ENCODE data around the gene DUSP2.
"Not testable (repeated sequence)": the region's sequence is repeated elsewhere in the genome, so short reads cannot be mapped to it uniquely, and the experiment has no call there.

DUSP2 gene

DNA sequence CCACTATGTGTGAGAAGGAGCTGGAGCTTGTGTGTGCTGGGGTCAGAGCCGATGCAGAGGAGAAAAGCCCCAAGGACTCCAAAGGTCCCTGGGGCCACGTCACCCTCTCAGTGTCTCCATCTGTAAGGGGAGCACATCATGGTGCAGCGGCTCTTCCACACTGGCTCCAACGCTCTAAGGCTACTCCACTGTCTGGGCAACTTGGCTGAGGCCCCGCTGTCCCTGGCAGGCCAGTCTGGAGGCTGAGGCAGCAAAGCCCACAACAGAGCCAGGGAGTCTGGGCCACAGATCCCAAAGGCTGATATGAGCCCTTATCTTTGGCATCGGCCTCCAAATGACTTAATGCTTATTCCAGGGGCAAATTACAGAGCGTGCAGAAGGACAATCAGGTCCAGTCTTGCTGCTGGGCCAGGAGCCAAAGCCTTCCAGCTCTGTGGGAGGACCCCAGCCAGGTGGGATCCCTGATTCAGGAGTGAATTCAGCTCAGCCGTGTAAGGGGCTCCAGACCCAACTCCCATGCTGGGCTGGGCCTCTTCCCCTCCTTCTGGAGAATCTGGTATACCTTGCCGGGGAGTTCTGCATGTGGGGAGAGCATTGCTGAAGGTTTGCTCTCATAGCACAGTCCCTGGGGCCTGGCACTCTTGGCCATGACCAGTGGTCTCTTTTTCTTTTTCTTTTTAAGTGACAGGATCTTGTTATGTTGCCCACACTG lies 1.8 kb upstream of the DUSP2 start:
- DNase-seq, result no peak

DNA sequence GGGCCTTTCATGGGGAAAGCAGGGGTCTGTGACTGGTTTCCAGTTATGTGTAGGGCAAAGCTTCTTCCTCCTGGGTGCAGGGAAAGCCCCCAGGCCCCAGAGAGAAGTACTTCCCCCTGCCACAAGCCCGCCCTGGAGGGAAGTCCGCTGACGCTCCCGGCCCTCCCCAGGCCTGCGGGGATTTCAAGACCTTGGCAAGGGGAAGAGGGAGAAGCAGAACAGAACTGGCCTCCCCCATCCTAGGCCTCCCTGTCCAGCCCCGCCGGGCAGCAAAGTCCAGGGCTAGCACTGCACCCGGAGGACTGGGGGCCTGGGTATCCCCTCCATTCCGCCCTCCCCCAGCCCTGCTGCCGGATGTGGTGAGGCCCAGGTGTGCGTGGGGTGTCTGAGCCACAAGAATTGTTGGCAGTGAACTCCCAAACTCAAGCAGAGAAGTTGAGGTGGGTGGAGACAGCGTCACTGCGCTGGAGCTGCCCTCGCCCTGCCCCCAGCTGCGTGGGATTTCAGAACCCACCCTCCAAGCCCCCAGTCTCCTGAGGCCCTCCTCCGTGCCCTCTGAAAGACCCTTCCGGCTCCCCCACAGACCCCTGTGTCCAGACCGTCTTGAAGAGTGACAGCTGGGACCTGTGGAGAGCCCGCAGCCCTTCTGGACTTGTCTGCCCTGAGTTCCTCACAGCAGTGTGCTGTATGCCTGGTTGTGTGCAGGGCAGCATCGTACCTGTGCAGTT lies 1.1 kb upstream of the DUSP2 start:
- no peak for DNase-seq

DNA sequence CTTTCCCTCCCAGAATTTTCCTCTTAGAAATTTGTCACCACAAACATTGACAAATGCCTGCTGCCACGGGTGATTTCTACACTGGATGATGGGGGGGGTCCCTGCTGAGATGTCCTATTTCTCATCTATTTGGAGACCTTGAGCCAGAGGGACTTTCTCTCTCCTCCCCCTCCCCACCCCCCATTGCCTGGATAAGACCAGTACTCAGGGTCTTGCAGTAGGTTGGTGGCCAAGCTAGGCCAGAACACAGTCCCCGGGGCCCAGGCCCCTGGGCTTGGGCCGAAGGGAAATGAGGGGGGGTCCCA lies 560 bp upstream of the DUSP2 start:
- DNase-seq, result no peak

DNA sequence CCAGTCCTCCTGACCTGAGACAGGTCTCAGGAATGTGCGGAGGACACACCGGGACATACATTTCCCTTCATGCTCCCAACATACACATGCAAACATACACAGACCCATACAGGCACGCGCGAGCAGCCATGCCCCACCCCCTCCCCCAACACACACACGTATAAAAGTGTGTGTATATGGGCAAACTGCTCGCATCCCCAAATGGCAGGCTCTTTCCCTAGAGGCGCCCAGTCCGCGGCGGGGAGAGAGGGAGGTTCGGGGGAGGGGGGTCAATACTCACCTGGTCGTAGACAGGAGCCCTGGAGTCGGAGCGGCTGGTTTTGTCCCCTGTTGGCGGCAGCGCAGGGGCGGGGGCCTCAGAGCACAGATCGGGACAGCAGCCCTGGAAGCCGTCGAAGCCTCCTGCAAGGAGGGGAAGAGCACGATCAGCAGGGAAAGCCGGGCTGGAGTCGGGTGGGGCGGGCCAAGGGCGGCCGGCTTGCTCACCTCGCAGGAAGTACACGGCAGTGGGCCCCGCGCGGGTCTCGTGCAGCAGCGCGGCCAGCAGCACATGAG lies 682 bp downstream of the DUSP2 start:
- peak; percentile 68 for DNase-seq

DNA sequence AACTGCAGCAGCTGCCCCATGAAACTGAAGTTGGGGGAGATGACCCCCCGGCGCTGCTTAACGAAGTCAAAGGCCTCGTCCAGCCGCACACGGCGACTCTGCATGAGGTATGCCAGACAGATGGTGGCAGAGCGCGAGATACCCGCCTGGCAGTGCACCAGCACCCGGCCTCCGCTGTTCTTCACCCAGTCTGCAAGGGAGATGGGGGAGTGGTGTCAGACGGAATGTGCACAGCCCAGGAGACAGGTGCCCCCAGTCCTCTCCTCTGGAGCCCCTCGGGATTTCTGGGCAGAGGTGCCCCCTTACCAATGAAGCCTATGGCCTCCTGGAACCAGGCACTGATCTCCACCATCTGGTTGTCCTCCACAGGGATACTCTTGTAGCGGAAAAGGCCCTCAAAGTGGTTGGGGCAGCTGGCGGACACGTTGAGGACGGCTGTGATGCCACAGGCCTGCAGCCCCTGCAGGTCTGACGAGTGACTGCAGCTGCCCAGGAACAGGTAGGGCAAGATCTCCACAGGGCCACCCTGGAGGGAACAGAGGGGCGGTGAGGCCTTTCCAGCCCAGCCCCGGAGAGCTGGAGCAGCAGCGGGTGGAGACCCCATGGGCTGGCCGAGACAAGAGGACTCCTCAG lies 1.3 kb downstream of the DUSP2 start:
- no peak for DNase-seq

DNA sequence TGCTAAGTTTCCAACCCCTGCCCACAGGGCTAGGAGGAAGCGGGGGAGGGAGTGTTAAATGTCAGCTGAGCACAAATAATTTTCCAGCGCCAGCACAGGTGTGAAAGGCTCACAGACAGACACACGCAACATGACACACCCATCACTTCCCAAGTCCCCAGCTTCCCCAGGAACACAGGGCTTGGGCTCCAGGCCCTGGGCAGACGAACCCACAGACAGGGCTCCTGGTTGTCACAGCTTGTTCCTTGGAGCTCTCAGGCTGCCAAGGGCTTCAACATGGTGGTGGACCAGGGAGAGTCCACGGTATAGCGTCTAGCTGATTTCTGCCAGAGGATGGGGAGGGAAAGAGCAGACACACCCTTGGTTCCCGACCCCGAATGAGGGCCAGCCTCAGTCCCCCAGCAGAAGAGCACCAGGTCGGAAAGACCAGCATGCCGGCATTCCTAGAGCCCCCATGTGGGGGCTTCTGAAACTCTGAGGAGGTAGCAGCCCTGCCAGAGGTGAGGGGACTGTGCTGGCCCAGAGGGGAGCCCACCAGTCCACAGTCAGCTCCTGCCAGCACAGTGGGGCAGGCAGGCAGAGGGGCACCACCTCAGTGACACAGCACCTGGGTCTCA lies 1.9 kb downstream of the DUSP2 start:
- DNase-seq, result no peak

DNA sequence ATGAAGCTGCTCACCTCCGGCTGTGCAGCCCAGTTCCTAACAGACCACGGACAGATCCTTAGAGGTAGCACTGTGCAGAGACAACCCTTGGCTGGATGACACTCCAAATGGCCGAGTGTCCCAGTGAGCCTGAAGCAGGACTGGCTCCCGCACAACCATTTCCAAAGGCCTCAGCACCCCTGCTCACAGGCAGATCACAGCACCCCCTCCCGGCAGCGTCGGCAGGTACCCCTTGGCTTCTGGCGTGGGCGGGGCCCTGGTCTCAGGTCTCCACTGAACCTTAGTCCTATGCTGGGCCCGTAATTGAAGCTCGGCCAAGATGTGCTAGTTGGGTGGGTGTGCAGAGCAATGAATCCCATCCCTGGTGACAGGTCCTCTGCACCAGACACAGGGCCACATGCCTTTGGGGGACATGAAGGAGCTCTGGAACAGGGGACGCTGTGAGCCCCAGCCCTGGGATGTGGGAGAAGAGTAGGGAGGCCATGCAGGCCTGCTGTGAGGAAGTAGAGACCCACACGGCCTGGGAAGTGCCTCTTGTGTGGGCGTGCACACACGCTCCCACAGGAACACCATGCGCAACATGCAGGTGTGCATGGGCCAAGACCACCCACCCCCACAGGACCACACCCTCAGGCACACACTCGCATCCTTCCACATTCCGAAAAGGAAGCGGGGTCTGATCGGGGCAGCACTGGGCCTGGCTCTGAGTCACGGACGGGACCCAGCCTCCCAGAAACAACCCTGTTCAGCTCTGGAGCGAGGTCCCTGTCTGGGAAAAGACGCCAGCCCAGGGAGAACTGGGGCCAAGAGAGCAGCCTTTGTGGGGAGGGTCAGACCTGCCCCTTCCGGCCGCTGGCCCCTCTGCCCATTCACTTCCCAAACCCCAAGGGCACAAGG lies 2.8 kb downstream of the DUSP2 start:
- DNase-seq, result no peak

DNA sequence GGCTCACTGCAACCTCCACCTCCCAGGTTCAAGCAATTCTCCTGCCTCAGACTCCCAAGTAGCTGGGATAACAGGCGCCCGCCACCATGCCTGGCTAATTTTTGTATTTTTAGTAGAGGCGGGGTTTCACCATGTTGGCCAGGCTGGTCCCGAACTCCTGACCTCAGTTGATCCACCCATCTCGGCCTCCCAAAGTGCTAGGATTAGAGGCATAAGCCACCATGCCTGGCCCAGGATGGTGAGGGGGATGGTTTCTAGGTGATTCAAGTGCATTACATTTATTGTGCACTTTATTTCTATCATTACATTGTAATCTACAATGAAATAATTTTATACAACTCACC lies 3.6 kb downstream of the DUSP2 start:
- DNase-seq, result not testable (repeated sequence)

DNA sequence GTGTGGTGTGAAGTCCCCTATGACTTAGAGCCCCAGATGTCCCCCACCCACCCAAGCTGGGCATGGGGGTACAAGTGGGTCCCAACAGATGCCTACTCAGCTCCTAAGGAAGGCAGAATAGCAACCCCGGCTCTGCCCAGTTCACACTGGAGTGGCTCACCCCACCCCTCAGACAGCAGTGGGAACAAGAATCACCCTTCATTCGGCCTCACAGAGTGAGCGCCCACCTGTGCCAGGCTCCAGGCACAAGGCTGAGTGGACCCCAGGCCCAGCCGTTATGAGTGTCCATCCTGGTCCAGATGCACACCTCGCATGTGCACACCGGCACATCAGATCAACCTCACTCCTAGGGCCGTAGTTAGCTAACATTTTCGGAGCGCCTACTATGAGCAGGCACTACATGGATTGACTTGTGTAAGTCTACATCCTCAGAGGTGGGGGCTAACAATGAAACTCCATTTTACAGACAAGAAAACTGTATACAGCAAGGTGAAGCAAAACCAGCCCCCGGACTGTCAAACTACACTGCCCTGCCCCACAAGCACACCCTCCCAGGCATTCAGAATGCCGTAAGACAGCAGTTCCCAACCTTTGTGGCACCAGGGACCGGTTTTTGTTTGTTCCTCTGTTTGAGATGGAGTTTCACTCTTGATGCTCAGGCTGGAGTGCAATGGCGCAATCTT lies 4.2 kb downstream of the DUSP2 start:
- no peak for DNase-seq

DNA sequence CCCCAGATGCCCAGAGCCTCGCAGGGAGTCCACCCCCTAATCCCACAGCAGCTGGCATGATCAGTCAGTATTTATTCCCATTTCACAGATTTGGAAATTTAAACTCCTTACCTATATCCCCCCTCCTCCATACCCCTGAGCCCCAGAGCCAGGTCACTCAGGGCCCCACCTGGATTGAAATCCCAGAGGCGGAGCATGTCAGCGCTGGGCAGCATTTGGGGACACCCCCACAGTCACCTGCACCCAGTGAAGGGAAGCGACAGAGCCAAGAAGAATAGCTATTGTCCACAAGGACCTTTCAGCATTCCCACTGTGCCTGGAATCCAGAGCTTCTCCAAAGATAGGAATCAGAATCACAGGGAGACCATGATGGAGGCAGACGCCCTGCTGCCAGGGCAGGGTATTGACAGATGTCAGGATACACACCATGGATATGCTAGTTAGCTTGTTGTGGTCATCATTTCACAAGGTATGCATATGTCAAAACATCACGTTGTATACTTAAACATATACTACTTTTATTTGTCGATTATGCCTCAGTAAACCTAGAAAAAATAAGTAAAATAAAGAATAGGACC lies 6.0 kb downstream of the DUSP2 start:
- DNase-seq, result no peak

DNA sequence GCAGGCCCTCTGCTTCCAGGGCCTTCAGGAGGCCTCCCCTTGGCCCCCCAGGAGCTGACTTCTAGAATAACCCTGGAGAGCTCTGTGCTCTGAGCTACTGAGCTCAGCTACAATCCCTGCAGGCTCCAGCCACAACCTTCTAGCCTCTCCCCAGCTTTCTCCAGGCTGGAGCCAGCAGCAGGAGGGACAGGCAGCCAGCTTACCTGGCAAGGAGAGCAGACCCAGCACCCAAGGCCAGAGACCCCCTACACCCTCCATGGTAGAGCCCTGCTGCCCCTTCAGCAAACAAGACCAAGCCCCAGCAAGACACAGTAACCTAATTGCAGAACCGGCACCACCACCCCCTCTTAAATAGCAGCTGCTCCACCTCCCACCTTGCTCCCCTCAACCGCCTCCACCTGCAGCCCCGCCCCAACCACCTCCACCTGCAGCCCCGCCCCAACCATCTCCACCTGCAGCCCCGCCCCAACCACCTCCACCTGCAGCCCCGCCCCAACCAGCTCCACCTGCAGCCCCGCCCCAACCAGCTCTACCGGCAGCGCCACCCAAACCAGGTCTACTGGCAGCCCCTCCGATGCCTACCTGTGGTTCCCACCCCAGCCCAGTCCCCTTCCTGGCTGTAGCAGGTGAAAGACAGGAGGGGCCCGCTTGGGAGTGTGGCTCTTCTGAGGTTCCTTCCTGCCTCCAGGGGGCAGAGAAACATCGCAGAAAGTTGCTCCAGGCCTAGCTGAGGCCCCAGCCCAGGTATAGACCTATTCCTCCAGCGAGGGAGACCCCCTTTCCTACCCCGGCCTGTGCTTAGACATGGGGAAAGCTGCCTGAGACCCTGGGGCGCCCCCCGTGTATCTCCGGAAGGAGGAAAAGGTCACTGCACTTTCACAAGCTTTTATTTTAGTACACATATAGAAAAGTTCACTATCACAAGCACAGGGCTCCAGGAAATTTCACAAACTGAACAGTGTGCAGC lies 6.8 kb downstream of the DUSP2 start, which contains the start of gene ASTL:
Gene ASTL (minus strand): TSS at position 324 of the 967 bp plus-strand sequence. CDS start 66 bp downstream, at position 258.
- no peak for DNase-seq

DNA sequence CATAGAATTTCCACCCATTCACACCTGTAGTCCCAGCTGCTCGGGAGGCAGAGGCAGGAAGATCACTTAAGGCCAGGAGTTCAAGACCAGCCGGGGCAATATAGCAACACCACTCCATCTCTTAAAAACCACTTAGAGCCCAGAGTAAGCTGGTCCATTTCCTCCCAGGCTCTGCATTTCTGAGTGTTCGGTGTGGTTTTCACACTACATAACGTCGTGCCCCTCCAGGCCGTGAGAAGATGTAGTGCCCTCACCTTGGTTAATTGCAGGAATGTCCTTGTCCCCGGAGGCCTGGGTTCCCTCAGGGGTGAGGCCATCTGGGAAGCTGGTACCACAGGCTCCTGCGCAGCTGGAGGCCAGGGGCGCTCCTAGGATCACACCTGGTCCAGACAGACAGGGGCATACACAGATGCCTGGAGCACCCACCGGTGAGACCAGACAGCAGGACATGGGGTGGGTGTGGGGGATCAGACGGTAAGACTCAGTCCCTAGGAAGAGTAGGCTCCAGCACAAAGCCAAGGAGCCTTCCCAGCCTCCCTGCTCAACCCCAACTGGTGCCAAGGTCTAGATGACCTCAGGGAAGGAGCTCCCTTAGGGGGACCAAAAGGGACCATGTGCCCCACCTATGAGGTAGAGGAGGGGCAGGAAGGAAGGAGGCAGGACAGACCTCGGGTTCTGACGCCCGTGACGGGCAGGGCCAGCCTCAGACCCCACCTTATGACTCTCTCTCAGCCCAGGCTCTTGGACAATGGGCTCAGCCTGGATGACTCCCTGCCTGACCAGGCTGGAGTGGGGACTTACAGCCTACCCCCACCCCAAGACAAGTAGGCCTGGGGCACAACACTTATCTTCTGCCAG lies 7.7 kb downstream of the DUSP2 start:
- DNase-seq, result no peak

DNA sequence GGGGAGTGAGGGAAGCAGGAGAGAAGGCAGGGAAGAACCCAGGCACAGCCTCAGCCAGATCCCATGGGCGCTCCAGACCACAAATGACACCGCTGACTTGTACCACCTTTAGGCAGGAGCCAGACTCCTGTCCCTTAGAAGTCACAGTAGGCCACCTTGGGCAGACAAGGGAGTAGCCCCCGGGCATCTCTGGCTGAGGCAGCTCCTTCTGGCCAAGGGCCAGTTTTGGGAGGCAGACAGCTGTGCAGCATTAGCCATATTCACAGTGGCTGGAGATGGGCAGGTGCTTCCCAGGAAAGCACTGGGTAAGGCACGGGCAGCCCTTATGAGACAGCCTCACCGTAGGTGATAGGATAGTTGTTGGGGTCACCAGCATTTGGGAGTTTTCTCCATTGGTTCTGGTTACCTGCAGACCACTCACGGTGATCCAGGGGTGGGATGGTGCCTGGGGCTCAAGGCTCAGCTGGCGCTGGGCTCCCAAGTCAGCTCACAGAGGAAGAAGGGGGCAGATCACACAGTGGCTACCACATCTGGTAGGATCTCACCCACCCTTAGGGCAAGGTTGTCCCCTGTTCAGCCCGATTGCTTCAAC lies 9.0 kb downstream of the DUSP2 start:
- no peak for DNase-seq

DNA sequence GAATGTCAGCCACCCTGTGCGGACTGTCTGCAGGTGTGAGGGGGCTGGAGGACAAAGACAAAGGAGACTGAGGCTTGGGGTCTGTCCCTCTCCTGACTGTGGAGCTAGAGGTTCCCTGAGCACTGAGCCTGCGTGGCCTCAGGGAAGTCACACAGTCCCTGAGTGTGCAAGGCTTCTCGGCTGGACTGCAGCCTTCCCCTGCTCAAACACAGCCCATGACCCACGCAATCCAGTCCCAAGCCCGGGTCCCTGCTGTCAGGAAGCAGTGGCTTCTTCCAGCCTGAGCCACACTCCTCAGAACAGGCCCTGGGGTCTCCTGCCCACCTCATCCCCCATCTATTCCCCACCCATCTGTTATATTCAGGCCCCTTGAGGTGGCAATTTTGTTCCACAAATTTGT lies 9.6 kb downstream of the DUSP2 start:
- no peak for DNase-seq

DNA sequence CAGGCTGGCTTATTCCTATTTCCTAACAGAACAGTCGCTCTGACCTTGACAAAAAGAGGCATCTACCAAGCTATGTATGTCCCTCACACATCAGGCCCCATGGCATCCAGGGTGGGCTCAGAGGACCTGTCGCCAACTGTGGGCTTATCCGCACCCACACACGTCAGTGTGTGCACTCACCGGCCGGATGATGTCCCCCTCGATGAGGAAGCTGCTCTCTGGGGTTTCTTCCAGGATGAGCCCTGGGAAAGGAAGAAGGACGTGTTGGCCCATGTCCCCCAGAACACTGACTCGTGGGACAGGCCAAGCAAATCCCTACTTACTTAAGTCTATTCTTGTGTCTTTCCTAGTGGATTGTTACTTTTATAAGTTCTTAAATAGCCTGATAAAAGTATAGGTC lies 10.1 kb downstream of the DUSP2 start:
- DNase-seq, result no peak

DNA sequence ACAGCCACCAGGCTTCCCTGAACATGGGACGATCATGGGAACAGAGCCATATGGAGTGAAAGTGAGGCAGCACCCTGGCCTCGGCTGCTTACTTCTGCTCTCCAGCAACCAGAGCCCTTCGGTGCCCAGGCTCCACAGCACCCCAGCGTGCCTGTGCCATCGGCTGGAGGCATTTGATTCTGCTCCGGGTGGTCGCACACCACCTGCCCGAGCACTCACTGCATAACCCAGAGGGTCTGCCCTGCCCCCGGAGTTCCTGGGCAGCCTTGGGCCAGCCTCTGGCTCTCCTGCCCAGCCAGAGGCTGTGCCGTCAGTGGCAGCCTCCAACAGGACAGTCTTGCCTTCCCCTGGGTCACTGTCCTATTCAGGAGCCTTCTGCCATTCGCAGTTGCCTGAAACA lies 10.8 kb downstream of the DUSP2 start:
- no peak for DNase-seq

DNA sequence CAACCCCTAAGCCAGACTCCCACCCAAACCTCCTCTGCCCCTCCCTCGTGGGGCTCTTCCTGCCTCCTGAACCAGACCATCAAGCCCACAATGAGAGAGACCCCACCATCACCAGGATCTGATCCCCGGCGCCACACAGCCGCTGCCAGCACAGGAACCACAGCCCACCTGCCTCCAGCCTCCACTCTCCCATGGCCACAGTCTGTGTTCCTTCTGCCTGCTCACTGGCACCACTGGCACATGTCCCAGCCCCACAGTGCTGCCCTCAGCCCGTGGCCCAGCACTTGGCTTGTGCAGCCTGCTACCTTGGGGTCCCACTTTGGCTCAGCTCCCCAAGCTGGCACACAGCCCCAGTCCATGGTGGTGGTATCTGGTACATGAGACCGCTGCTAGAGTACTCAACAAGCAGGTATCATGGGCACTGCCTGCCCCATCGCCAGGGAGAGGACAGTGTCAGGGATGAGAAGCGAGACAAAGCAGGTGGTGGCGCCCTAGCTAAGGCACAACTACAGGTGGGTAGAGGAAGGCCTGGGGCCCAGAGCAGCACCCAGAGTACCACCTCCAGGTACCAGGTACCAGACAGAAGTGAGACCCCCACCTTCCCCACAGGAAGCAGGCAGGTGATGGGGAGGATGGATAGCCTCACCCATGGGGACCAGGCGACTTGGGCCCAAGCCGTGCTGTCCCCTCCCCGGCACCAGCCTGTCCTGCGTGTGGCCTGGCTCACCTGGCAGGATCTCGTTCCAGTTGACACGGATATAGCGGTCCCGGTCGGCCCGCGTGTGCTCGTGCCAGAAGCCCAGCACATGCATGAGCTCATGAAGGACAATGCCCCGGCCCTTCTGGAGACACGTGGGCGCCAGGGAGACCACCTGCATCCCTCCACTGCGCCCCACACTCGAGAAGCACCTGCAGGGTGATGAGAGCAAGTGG lies 13.2 kb downstream of the DUSP2 start:
- DNase-seq, result no peak

Data from right forelimb (tissue), 1 donor.